B cell (primary cell): ENCODE data around the gene VPS33B.

Experiments used
- EZH2 ChIP-seq: IDR thresholded peaks from 2 replicates; pipeline ENCODE4 v1.6.1; 2012; ENCODE audit warnings: borderline replicate concordance, low read depth, mild to moderate bottlenecking, moderate library complexity, low read length; ENCODE audit not compliant: insufficient read depth, poor library complexity, severe bottlenecking
- TF ChIP-seq, protein P1 (sequence below): fragments of 200-600 bp; IDR thresholded peaks from one replicate; pipeline ENCODE4 v1.8.0; 2022; ENCODE audit warnings: antibody characterized with exemption, mild to moderate bottlenecking

DNA sequence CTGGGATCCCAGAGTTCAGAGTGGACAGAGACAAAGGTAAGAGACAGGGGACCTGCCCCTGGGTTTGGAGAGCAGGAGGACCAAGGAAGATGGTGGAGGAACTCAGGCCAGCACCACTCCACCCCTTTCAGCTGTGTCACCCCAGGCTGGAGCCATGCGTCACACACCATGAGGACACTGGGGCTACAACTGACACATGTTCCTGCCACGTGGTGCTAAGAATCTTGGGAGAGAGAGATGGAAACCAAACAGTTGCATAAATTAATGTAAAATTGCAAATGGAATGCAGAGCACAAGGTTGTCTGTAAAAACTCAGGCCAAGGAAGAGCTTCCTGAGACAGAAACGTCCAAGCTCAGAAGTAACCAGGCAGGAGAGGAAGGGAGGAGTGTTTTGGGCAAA is 22.7 kb upstream of the VPS33B start:
- TF ChIP-seq, protein P1, sequence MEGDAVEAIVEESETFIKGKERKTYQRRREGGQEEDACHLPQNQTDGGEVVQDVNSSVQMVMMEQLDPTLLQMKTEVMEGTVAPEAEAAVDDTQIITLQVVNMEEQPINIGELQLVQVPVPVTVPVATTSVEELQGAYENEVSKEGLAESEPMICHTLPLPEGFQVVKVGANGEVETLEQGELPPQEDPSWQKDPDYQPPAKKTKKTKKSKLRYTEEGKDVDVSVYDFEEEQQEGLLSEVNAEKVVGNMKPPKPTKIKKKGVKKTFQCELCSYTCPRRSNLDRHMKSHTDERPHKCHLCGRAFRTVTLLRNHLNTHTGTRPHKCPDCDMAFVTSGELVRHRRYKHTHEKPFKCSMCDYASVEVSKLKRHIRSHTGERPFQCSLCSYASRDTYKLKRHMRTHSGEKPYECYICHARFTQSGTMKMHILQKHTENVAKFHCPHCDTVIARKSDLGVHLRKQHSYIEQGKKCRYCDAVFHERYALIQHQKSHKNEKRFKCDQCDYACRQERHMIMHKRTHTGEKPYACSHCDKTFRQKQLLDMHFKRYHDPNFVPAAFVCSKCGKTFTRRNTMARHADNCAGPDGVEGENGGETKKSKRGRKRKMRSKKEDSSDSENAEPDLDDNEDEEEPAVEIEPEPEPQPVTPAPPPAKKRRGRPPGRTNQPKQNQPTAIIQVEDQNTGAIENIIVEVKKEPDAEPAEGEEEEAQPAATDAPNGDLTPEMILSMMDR, result no peak
- TF ChIP-seq EZH2, result no peak
